Keratinocyte (primary cell): ENCODE results near the gene MFAP2. TPM values are rescaled to one million over a fixed set of nuclear protein-coding genes. Genes with fewer than 3 reads are reported as not detected.

Experiments
- DNase-seq: peaks from one replicate; pipeline ENCODE4 v3.0.0-alpha.2; 2011; ENCODE audit warnings: low read depth, missing footprints, low spot score
- FAIRE-seq: peaks from 2 replicates; lab custom pipeline; 2011; peaks lifted over from hg19 to GRCh38; lab: Jason Lieb, UNC
- H2AFZ ChIP-seq: 2 replicates; pipeline ENCODE4 v1.6.0; 2012; ENCODE audit warnings: low read length, control low read depth, inconsistent platforms; ENCODE audit not compliant: control insufficient read depth
- H3K27ac ChIP-seq: 2 replicates; pipeline ENCODE4 v1.5.1; 2011; ENCODE audit warnings: low read length; ENCODE audit not compliant: control insufficient read depth, insufficient read depth
- H3K27me3 ChIP-seq: 3 replicates; pipeline ENCODE4 v1.6.0; 2011; ENCODE audit warnings: low read length; ENCODE audit not compliant: control insufficient read depth, insufficient read depth; ENCODE audit errors: extremely low read depth
- H3K36me3 ChIP-seq, 2 experiments: 2 replicates in 1 of 2; 3 replicates in 1 of 2; pipeline ENCODE4 v1.5.1; 2011; ENCODE audit warnings: low read length in 2 of 2, mild to moderate bottlenecking in 1 of 2; ENCODE audit not compliant: control insufficient read depth in 2 of 2, insufficient read depth in 2 of 2; ENCODE audit errors: extremely low read depth in 1 of 2
- H3K4me1 ChIP-seq: 3 replicates; pipeline ENCODE4 v1.5.1; 2011; ENCODE audit warnings: low read length; ENCODE audit not compliant: control insufficient read depth, insufficient read depth; ENCODE audit errors: extremely low read depth
- H3K4me2 ChIP-seq: 3 replicates; pipeline ENCODE4 v1.6.0; 2011; ENCODE audit warnings: low read depth, low read length; ENCODE audit not compliant: control insufficient read depth, insufficient read depth; ENCODE audit errors: extremely low read depth
- H3K4me3 ChIP-seq, 3 experiments: fragments of 200-600 bp in 1 of 3; sonication (generic) in 1 of 3; 2 replicates in 2 of 3; 3 replicates in 1 of 3; pipeline ENCODE4 v1.5.1; 2011 to 2016; ENCODE audit warnings: low read length in 3 of 3, mild to moderate bottlenecking in 3 of 3, control low read depth in 2 of 3, inconsistent platforms in 1 of 3, low read depth in 1 of 3, mixed read lengths in 1 of 3, mixed run types in 1 of 3, moderate library complexity in 1 of 3; ENCODE audit not compliant: control insufficient read depth in 2 of 3, insufficient read depth in 2 of 3; ENCODE audit errors: extremely low read depth in 1 of 3
- H3K79me2 ChIP-seq: 2 replicates; pipeline ENCODE4 v1.6.0; 2012; ENCODE audit warnings: low read length; ENCODE audit not compliant: control insufficient read depth, insufficient read depth
- H3K9ac ChIP-seq: 3 replicates; pipeline ENCODE4 v1.6.0; 2011; ENCODE audit warnings: low read length; ENCODE audit not compliant: control insufficient read depth, insufficient read depth; ENCODE audit errors: extremely low read depth
- H3K9me1 ChIP-seq: 3 replicates; pipeline ENCODE4 v1.6.0; 2011; ENCODE audit warnings: low read length; ENCODE audit not compliant: control insufficient read depth, insufficient read depth; ENCODE audit errors: extremely low read depth
- H3K9me3 ChIP-seq: 2 replicates; pipeline ENCODE4 v1.5.1; 2012; ENCODE audit warnings: low read depth, low read length; ENCODE audit not compliant: control insufficient read depth
- H4K20me1 ChIP-seq: 3 replicates; pipeline ENCODE4 v1.6.0; 2011; ENCODE audit warnings: low read length; ENCODE audit not compliant: control insufficient read depth, insufficient read depth; ENCODE audit errors: extremely low read depth
- EZH2 ChIP-seq: IDR thresholded peaks from one replicate; pipeline ENCODE4 v1.6.1; 2012; ENCODE audit warnings: inconsistent platforms, mild to moderate bottlenecking, low read length, moderate library complexity
- dilution Hi-C: fragments of 300-500 bp; cut with MboI; formaldehyde crosslinking; loops from one replicate; pipeline ENCODE4 v1.7.0; 2020; ENCODE audit warnings: low sequenced_read_pairs; ENCODE audit not compliant: extremely low pct_ligation_motif_present
- polyA plus RNA-seq, 5 experiments: library from polyadenylated mRNA; depleted of rRNA in 3 of 5; stranded (reverse) in 3 of 5; stranded (forward) in 1 of 5; unstranded in 1 of 5; fragments of >200 nt; gene quantifications; 1 replicate in 1 of 5; 2 replicates in 3 of 5; 3 replicates in 1 of 5; pipeline versions ENCODE4 v1.2.1 to v1.2.3, GENCODE V29; 2011 to 2012; ENCODE audit warnings: missing spikeins in 2 of 5, low read depth in 1 of 5, low replicate concordance in 1 of 5
- TF ChIP-seq, protein P1 (sequence below), 3 experiments: IDR thresholded peaks in 1 of 3; conservative IDR thresholded peaks in 1 of 3; optimal IDR thresholded peaks in 1 of 3; 2 replicates in 2 of 3; 3 replicates in 1 of 3; pipeline versions ENCODE3 to v1.5.1; 2011; ENCODE audit warnings: low read length in 3 of 3, mild to moderate bottlenecking in 3 of 3, moderate library complexity in 2 of 3, control low read depth in 1 of 3, inconsistent platforms in 1 of 3; ENCODE audit not compliant: insufficient read depth in 2 of 3; ENCODE audit errors: extremely low read depth in 1 of 3

The MFAP2 gene
- polyA plus RNA-seq, 1 donor (not counting 4 experiments of a cell fraction or from before 2014, with no cell fraction given): 34.6 TPM

DNA sequence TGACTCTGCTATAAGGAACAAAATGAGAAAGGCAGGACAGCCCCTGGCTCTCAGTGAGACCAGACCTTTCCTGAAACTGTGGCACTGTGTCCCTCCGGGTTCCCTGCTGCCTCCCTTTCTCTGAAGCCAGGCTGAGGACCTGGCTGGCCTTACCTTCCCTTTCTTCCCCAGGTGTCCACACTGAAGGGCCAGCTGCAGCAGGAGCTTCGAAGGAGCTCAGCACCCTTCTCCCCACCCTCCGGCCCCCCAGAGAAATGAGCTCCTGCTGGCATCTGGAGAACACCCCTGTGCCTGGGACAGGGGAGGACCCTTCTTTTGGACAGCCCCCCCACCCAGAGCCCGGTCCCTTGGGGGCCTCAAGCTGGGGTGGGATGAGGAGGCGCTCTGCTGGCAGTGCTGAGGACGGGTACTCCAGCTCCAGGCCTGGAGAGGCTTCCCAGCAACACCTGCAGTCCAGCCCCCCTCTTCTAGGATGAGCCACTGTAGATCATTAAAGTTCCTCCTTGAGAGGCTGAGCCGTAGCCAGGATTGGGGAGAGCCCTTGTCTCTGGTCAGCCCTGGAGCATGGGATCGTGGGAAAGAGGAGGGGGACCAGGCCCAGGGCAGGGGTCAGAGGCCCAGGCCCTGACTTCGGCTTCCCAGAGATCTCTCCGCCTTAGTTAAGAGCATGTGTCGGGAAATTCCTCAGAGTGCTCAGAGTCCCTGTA lies 8.1 kb downstream of the MFAP2 start:
- H3K9ac ChIP-seq: no peak overlapping the region
- H3K27me3 ChIP-seq: no peaks in the 10 kb centered on the region
- H3K27ac ChIP-seq: no peak overlapping the region
- H4K20me1 ChIP-seq: no peaks in the 10 kb centered on the region
- TF ChIP-seq EZH2: no peak
- TF ChIP-seq, protein P1, sequence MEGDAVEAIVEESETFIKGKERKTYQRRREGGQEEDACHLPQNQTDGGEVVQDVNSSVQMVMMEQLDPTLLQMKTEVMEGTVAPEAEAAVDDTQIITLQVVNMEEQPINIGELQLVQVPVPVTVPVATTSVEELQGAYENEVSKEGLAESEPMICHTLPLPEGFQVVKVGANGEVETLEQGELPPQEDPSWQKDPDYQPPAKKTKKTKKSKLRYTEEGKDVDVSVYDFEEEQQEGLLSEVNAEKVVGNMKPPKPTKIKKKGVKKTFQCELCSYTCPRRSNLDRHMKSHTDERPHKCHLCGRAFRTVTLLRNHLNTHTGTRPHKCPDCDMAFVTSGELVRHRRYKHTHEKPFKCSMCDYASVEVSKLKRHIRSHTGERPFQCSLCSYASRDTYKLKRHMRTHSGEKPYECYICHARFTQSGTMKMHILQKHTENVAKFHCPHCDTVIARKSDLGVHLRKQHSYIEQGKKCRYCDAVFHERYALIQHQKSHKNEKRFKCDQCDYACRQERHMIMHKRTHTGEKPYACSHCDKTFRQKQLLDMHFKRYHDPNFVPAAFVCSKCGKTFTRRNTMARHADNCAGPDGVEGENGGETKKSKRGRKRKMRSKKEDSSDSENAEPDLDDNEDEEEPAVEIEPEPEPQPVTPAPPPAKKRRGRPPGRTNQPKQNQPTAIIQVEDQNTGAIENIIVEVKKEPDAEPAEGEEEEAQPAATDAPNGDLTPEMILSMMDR (optimal IDR thresholded peaks at IDR 0.05 in 1 of 3, IDR thresholded peaks at IDR 0.05 in 1 of 3, conservative IDR thresholded peaks at IDR 0.05 in 1 of 3; ENCODE audit: extremely low read depth in 1 of 3, insufficient read depth in 2 of 3, low read length in 3 of 3): no peak
- dilution Hi-C loops: no loop called here
- no peaks in the 10 kb centered on the region for H3K9me1 ChIP-seq
- peaks cover 7% of the 10 kb centered on the region for H3K4me1 ChIP-seq
- H3K79me2 ChIP-seq: peaks cover 4% of the 10 kb centered on the region
- H3K4me2 ChIP-seq: no peak overlapping the region
- DNase-seq (no peak), FAIRE-seq (no peak)
- H3K9me3 ChIP-seq: no peaks in the 10 kb centered on the region
- H3K4me3 ChIP-seq: no peak overlapping the region
- H2AFZ ChIP-seq: no peak overlapping the region
- H3K36me3 ChIP-seq: peaks cover 8 to 11% of the 10 kb centered on the region in 2 experiments

DNA sequence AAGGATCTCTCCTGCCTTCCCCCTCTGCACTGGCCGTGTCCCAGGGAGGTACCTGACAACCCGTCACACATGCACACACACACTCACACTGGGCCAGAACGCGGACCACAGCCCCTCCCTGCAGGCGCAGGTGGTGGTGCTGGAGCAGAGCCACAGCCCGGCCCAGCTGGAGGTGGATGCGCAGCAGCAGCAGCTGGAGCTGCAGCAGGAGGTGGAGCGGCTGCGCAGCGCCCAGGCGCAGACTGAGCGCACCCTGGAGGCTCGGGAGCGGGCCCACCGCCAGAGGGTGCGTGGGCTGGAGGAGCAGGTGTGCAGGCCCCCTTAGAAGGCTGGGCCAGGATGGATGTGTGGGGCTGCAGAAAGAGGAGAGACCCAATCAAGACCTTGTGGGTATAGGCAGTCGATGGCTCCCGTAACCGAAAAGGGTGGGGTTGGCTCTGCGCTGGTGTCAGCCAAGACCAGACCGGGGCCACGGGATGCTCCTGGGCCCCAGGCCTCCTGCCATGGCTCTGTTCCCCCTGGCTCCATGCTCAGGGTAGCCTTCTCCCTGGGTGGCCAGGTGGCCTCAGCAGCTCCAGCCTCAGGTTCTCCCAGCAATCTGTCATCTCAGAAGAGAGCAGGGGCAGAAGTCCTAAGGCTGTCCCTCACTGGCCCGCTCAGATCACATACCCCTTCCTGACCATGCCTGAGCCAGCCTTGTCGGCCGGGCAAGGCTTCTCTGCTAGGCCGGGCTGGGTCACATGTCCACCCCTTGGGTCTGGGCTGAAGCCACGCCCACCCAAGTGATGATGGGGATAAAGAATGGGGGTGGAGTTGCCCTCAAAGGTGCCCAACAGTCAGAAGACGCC lies 8.9 kb downstream of the MFAP2 start:
- H3K36me3 ChIP-seq: peaks cover 4 to 8% of the 10 kb centered on the region in 2 experiments
- H2AFZ ChIP-seq: no peak overlapping the region
- DNase-seq (no peak), FAIRE-seq (no peak)
- peaks cover 7% of the 10 kb centered on the region for H3K4me1 ChIP-seq
- H3K9ac ChIP-seq: no peak overlapping the region
- dilution Hi-C loops: no loop called here
- no peaks in the 10 kb centered on the region for H3K79me2 ChIP-seq
- TF ChIP-seq EZH2: no peak
- TF ChIP-seq, protein P1 (optimal IDR thresholded peaks at IDR 0.05 in 1 of 3, IDR thresholded peaks at IDR 0.05 in 1 of 3, conservative IDR thresholded peaks at IDR 0.05 in 1 of 3; ENCODE audit: extremely low read depth in 1 of 3, insufficient read depth in 2 of 3, low read length in 3 of 3): peak in 1 of 3 experiments; percentile 17
- no peaks in the 10 kb centered on the region for H3K9me1 ChIP-seq
- no peak overlapping the region for H3K27ac ChIP-seq
- H3K27me3 ChIP-seq: no peaks in the 10 kb centered on the region
- H4K20me1 ChIP-seq: no peaks in the 10 kb centered on the region
- H3K4me3 ChIP-seq: no peak overlapping the region
- H3K9me3 ChIP-seq: no peaks in the 10 kb centered on the region
- H3K4me2 ChIP-seq: no peak overlapping the region
